Keratinocyte (primary cell): ENCODE results near the gene HID1. TPM values are rescaled to one million over a fixed set of nuclear protein-coding genes. Genes with fewer than 3 reads are reported as not detected.

Source experiments
- DNase-seq: peaks from one replicate; pipeline ENCODE4 v3.0.0-alpha.2; 2011; ENCODE audit warnings: low read depth, missing footprints, low spot score
- FAIRE-seq: peaks from 2 replicates; lab custom pipeline; 2011; peaks lifted over from hg19 to GRCh38; lab: Jason Lieb, UNC
- H2AFZ ChIP-seq: 2 replicates; pipeline ENCODE4 v1.6.0; 2012; ENCODE audit warnings: low read length, control low read depth, inconsistent platforms; ENCODE audit not compliant: control insufficient read depth
- H3K27ac ChIP-seq: 2 replicates; pipeline ENCODE4 v1.5.1; 2011; ENCODE audit warnings: low read length; ENCODE audit not compliant: control insufficient read depth, insufficient read depth
- H3K27me3 ChIP-seq: 3 replicates; pipeline ENCODE4 v1.6.0; 2011; ENCODE audit warnings: low read length; ENCODE audit not compliant: control insufficient read depth, insufficient read depth; ENCODE audit errors: extremely low read depth
- H3K36me3 ChIP-seq, 2 experiments: 2 replicates in 1 of 2; 3 replicates in 1 of 2; pipeline ENCODE4 v1.5.1; 2011; ENCODE audit warnings: low read length in 2 of 2, mild to moderate bottlenecking in 1 of 2; ENCODE audit not compliant: control insufficient read depth in 2 of 2, insufficient read depth in 2 of 2; ENCODE audit errors: extremely low read depth in 1 of 2
- H3K4me1 ChIP-seq: 3 replicates; pipeline ENCODE4 v1.5.1; 2011; ENCODE audit warnings: low read length; ENCODE audit not compliant: control insufficient read depth, insufficient read depth; ENCODE audit errors: extremely low read depth
- H3K4me2 ChIP-seq: 3 replicates; pipeline ENCODE4 v1.6.0; 2011; ENCODE audit warnings: low read depth, low read length; ENCODE audit not compliant: control insufficient read depth, insufficient read depth; ENCODE audit errors: extremely low read depth
- H3K4me3 ChIP-seq, 3 experiments: fragments of 200-600 bp in 1 of 3; sonication (generic) in 1 of 3; 2 replicates in 2 of 3; 3 replicates in 1 of 3; pipeline ENCODE4 v1.5.1; 2011 to 2016; ENCODE audit warnings: low read length in 3 of 3, mild to moderate bottlenecking in 3 of 3, control low read depth in 2 of 3, inconsistent platforms in 1 of 3, low read depth in 1 of 3, mixed read lengths in 1 of 3, mixed run types in 1 of 3, moderate library complexity in 1 of 3; ENCODE audit not compliant: control insufficient read depth in 2 of 3, insufficient read depth in 2 of 3; ENCODE audit errors: extremely low read depth in 1 of 3
- H3K79me2 ChIP-seq: 2 replicates; pipeline ENCODE4 v1.6.0; 2012; ENCODE audit warnings: low read length; ENCODE audit not compliant: control insufficient read depth, insufficient read depth
- H3K9ac ChIP-seq: 3 replicates; pipeline ENCODE4 v1.6.0; 2011; ENCODE audit warnings: low read length; ENCODE audit not compliant: control insufficient read depth, insufficient read depth; ENCODE audit errors: extremely low read depth
- H3K9me1 ChIP-seq: 3 replicates; pipeline ENCODE4 v1.6.0; 2011; ENCODE audit warnings: low read length; ENCODE audit not compliant: control insufficient read depth, insufficient read depth; ENCODE audit errors: extremely low read depth
- H3K9me3 ChIP-seq: 2 replicates; pipeline ENCODE4 v1.5.1; 2012; ENCODE audit warnings: low read depth, low read length; ENCODE audit not compliant: control insufficient read depth
- H4K20me1 ChIP-seq: 3 replicates; pipeline ENCODE4 v1.6.0; 2011; ENCODE audit warnings: low read length; ENCODE audit not compliant: control insufficient read depth, insufficient read depth; ENCODE audit errors: extremely low read depth
- CTCF ChIP-seq, 3 experiments: IDR thresholded peaks in 1 of 3; conservative IDR thresholded peaks in 1 of 3; optimal IDR thresholded peaks in 1 of 3; 2 replicates in 2 of 3; 3 replicates in 1 of 3; pipeline versions ENCODE3 to v1.5.1; 2011; ENCODE audit warnings: low read length in 3 of 3, mild to moderate bottlenecking in 3 of 3, moderate library complexity in 2 of 3, control low read depth in 1 of 3, inconsistent platforms in 1 of 3; ENCODE audit not compliant: insufficient read depth in 2 of 3; ENCODE audit errors: extremely low read depth in 1 of 3
- EZH2 ChIP-seq: IDR thresholded peaks from one replicate; pipeline ENCODE4 v1.6.1; 2012; ENCODE audit warnings: inconsistent platforms, mild to moderate bottlenecking, low read length, moderate library complexity
- dilution Hi-C: fragments of 300-500 bp; cut with MboI; formaldehyde crosslinking; loops from one replicate; pipeline ENCODE4 v1.7.0; 2020; ENCODE audit warnings: low sequenced_read_pairs; ENCODE audit not compliant: extremely low pct_ligation_motif_present
- polyA plus RNA-seq, 5 experiments: library from polyadenylated mRNA; depleted of rRNA in 3 of 5; stranded (reverse) in 3 of 5; stranded (forward) in 1 of 5; unstranded in 1 of 5; fragments of >200 nt; gene quantifications; 1 replicate in 1 of 5; 2 replicates in 3 of 5; 3 replicates in 1 of 5; pipeline versions ENCODE4 v1.2.1 to v1.2.3, GENCODE V29; 2011 to 2012; ENCODE audit warnings: missing spikeins in 2 of 5, low read depth in 1 of 5, low replicate concordance in 1 of 5

Gene HID1
- polyA plus RNA-seq, 1 donor (not counting 4 experiments of a cell fraction or from before 2014, with no cell fraction given): 0.33 TPM

GRCh38 chr17:74954665-74955421 is 17.7 kb downstream of the HID1 start:
- H3K4me1 ChIP-seq: no peaks in the 10 kb centered on the region
- H3K9ac ChIP-seq: no peak overlapping the region
- dilution Hi-C loops: no loop called here
- H3K4me2 ChIP-seq: no peak overlapping the region
- no peak for TF ChIP-seq EZH2
- no peak for TF ChIP-seq CTCF (optimal IDR thresholded peaks at IDR 0.05 in 1 of 3, IDR thresholded peaks at IDR 0.05 in 1 of 3, conservative IDR thresholded peaks at IDR 0.05 in 1 of 3; ENCODE audit: extremely low read depth in 1 of 3, insufficient read depth in 2 of 3, low read length in 3 of 3)
- DNase-seq: no peak
- no peaks in the 10 kb centered on the region for H3K79me2 ChIP-seq
- no peaks in the 10 kb centered on the region for H3K36me3 ChIP-seq
- peaks cover 6% of the 10 kb centered on the region for H3K27me3 ChIP-seq
- H3K4me3 ChIP-seq: no peak overlapping the region
- H3K27ac ChIP-seq: no peak overlapping the region
- FAIRE-seq: no peak
- peaks cover 3% of the 10 kb centered on the region for H3K9me3 ChIP-seq
- no peaks in the 10 kb centered on the region for H4K20me1 ChIP-seq
- H2AFZ ChIP-seq: no peak overlapping the region
- H3K9me1 ChIP-seq: no peaks in the 10 kb centered on the region

DNA sequence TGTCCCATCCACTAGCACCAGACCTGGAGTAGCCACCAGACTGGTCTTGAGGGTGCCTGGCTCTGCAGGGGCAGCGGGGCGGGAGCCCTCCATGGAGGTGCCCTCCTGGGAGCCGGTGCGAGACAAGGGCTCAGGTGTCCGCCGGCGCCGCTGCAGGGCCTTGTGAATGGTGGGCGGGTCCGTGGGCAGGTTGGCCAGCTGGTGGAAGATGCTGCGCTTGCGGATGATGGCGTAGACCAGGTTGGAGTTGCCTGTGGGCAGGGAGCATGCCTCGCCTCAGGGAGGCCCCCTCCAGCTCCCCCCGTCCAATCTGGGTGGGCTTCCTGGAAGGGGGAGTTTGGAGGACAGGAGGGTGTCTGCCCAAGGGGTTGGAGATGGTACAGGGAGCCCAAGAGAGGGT is 18.4 kb downstream of the HID1 start:
- Histone ChIP-seq H3K27ac (no peak overlapping the region), H3K27me3 (peaks cover 6% of the 10 kb centered on the region), H3K4me2 (no peak overlapping the region), H3K9ac (no peak overlapping the region), H3K4me3 (no peak overlapping the region), H3K9me1 (no peaks in the 10 kb centered on the region), H2AFZ (no peak overlapping the region), H3K9me3 (peaks cover 3% of the 10 kb centered on the region), H3K4me1 (no peaks in the 10 kb centered on the region), H4K20me1 (no peaks in the 10 kb centered on the region), H3K36me3 (no peaks in the 10 kb centered on the region), H3K79me2 (no peaks in the 10 kb centered on the region)
- FAIRE-seq (no peak), DNase-seq (no peak)
- dilution Hi-C loops: no loop called here
- TF ChIP-seq CTCF (optimal IDR thresholded peaks at IDR 0.05 in 1 of 3, IDR thresholded peaks at IDR 0.05 in 1 of 3, conservative IDR thresholded peaks at IDR 0.05 in 1 of 3; ENCODE audit: extremely low read depth in 1 of 3, insufficient read depth in 2 of 3, low read length in 3 of 3) (no peak), EZH2 (no peak)
